ENCODE measurements around the gene C16orf54.
"Not testable (repeated sequence)": the region's sequence is repeated elsewhere in the genome, so short reads cannot be mapped to it uniquely, and the experiment has no call there.

The C16orf54 gene

GRCh38 chr16:29767062-29767461 is 21.3 kb upstream of the C16orf54 start:
- DNase-seq: no peak

DNA sequence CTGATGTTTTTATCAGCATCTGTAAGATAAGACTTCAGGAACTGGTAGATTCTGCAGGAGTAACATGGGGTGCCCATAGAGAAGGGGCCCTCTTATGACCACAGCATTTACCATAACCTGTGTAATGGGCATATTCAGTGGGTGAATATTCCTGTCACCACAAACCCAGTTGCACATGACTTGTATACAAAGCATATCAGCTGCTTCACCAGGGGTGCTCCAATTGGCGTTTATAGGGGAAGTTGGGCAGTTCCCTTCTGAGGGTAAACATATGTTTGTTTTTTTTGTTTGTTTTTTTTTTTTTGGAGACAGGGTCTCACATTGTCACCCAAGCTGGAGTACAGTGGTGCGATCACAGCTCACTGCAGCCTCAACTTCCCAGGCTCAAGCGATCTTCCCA is 20.8 kb upstream of the C16orf54 start:
- DNase-seq: no peak

GRCh38 chr16:29765167-29766032 is 19.6 kb upstream of the C16orf54 start:
- no peak for DNase-seq

DNA sequence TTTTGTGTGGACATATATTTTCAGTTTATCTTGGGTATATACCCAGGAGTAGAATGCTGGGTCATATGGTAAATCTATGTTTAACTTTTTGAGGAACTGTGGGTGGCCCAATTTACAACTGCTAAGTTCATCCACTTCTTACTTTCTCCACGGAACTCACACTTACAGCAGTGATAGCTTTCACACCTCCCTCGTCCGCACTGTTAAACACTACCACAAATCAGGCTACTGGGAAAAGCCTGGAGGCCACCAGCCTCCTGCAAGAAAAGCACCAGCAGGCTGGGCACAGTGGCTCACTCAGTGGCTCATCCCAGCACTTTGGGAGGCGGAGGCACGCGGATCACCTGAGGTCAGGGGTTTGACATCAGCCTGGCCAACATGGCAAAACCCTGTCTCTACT is 17.5 kb upstream of the C16orf54 start:
- DNase-seq: no peak

DNA sequence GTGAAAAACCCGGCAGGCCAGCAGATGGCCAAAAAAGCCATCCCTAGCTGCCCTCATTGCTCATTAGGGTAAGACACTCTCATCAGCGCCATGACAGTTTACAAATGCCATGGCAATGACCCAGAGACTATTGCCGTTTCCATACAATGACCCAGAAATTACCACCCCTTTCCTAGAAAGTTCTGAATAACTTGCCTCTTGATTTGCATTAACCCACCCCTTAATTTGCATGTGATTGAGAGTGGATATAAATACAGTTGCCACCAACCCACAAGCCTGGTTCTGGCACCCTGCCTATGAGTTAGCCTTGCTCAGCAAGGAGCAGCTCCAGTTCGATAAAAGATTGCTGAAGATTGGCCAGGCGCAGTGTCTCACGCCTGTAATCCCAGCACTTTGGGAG is 16.1 kb upstream of the C16orf54 start:
- DNase-seq: no peak

DNA sequence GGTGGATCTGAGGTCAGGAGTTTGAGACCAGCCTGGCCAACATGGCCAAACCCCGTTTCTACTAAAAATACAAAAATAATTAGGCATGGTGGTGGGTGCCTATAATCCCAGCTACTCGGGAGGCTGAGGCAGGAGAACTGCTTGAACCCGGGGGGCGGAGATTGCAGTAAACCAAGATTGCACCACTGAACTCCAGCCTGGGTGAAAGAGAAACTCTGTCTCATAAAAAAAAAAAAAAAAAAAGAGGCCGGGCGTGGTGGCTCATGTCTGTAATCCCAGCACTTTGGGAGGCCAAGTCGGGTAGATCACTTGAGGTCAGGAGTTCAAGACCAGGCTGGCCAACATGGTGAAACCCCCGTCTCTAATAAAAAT is 15.5 kb upstream of the C16orf54 start:
- not testable (repeated sequence) for DNase-seq

- no peak for DNase-seq
Observed at GRCh38 chr16:29760567-29761279, 14.9 kb upstream of the C16orf54 start.

DNA sequence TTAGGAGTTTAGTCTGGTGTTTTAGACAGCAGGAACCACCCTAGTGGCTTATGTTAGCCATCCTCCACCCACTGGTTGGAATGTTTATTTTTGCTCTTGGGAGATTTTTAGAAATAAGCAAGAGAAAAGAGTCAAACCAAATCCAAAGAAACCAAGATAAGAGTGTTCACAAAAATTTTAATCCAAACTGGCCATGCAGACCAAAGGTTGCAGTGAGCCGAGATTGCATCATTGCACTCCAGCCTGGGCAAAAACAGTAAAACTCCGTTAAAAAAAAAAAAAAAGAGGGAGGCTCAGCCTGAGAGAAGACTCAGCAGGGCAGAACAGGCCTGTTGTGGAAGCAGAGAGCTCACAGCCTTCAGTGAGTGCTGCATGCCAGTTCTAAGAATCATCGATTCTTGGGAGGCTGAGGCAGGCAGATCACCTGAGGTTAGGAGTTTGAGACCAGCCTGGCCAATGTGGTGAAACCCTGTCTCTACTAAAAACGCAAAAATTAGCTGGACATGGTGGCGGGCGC is 12.2 kb upstream of the C16orf54 start:
- no peak for DNase-seq

DNA sequence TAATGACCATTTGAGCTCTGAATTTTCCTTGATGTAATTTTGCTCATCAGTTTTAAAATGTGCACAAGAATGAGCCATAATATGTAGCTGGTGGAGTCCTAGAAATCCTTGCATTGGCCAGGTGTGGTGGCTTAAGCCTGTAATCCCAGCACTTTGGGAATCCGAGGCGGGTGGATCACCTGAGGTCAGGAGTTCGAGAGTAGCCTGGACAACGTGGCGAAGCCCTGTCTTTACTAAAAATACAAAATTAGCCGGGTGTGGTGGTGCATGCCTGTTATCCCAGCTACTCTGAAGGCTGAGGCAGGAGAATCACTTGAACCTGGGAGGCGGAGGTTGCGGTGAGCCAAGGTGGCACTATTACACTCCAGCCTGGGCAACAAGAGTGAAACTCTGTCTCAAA is 11.3 kb upstream of the C16orf54 start:
- DNase-seq: not testable (repeated sequence)

DNA sequence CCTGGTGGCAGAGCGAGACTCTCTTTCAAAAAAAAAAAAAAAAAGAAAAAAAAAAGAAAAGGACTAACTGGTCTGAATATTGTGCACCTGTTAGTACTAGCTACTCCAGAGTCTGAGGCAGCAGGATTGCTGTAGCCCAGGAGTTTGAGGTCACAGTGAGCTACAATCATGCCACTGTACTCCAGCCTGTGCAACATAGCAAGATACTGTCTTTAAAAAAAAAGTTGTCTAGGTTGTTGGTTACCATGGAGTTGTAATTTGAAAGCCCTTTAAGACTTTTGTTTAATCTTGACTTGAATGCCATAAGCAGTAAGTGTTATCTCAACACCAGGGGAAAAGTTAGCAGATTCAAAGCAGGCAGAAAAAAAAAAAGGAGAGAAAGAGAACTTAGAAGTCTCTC is 10.9 kb upstream of the C16orf54 start:
- no peak for DNase-seq

GRCh38 chr16:29753516-29753915 is 7.7 kb upstream of the C16orf54 start:
- no peak for DNase-seq

DNA sequence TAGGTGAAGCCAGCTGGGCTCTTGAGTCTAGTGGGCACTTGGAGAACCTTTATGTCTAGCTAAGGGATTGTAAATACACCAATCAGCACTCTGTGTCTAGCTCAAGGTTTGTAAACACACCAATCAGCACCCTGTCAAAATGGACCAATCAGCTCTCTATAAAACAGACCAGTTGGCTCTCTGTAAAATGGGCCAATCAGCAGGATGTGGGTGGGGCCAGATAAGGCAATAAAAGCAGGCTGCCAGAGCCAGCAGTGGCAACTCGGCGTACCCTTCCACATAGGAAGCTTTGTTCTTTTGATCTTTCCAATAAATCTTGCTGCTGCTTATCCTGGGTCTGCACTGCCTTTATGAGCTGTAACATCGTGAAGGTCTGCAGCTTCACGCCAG is 3.0 kb upstream of the C16orf54 start:
- DNase-seq: not testable (repeated sequence)

DNA sequence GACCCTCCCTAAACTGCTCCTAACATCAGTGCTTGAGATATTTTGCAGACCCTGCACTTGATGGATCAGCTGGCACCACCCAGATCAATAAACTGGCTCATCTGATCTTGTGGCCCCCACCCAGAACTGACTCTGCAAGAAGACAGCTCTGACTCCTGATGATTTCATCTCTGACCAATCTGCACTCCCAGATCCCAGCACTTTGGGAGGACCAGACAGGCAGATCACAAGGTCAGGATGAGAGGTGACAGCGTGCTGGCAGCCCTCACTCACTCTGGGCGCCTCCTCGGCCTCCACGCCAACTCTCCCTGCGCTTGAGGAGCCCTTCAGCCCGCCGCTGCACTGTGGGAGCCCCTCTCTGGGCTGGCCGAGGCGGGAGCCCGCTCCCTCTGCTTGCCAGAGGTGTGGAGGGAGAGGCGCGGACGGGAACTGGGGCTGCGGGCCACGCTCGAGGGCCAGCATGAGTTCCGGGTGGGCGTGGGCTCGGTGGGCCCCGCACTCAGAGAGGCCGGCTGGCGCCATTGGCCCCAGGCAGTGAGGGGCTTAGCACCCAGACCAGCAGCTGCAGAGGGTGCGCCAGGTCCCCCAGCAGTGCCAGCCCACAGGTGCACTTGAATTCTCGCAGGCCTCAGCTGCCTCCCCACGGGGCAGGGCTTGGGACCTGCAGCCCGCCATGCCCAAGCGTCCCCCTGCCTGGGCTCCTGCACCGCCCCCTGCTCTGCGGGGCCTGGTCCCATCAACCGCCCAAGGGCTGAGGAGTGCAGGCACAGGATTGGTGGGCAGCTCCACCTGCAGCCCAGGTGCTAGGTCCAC is 2.4 kb upstream of the C16orf54 start:
- DNase-seq: no peak

- DNase-seq: not testable (repeated sequence)
Observed at GRCh38 chr16:29746518-29746917, 728 bp upstream of the C16orf54 start.

GRCh38 chr16:29745121-29745852 is 503 bp downstream of the C16orf54 start:
- peak; percentile 45 to 63 for DNase-seq

DNA sequence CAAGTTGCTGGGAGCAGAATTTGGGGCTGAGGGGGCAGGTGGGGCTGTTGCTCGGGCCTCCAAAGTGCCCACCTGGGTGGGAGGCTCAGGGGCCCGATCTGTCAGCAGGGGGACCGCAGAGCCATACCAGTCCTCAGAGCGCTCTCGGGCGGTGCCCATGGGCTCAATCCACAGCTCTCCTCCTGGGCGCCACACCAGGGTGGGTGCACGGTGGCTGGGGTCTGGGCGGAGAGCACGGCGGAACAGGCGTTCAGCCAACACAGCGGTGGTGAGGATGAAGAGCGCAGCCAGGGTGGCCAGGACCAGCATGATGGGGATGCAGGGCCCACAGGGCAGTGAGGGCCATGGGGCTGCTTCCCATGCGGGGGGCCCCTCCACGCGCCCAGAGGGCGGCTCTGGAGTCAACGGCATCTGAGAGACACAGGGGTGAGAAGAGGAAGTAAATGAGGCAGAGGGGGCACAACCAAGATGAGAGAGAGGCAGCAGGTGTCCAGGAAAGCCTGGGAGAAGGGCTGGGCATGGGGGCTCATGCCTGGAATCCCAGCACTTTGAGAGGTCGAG is 1.2 kb downstream of the C16orf54 start:
- peak; percentile 11 to 12 for DNase-seq

GRCh38 chr16:29743827-29744531 is 1.8 kb downstream of the C16orf54 start:
- DNase-seq: no peak

DNA sequence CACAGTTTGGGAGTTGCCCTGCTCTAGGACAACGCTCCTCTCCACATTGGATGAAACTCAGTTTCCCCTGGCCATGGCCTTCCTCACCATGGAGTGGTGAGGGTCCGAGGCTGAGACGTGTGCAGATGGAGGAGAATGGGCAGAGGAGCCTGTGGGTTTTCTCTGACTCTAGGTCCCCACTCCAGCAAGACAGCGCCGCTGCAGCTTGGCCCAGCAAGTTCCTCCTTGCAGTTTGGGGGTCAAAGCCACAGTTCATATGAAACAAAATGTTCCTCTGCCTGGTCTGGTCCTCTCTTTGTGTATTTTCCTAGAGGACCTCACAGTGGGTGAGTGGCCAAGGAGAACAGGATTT is 2.3 kb downstream of the C16orf54 start:
- no peak for DNase-seq

GRCh38 chr16:29742683-29743275 is 3.0 kb downstream of the C16orf54 start:
- DNase-seq: no peak

DNA sequence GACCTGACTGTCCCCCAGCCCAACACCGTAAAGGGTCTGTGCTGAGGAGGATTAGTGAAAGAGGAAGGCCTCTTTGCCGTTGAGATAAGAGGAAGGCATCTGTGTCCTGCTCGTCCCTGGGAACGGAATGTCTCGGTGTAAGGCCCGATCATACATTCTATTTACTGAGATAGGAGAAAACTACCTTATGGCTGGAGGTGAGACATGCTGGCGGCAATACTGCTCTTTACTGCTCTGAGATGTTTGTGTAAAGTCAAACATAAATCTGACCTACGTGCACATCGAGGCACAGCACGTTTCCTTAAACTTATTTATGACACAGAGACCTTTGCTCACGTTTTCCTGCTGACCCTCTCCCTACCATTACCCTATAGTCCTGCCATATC is 5.2 kb downstream of the C16orf54 start:
- DNase-seq: not testable (repeated sequence)
